NK-92 (cell line): ENCODE measurements around the gene TMEM108.

Source experiments
- DNase-seq: peaks from one replicate; lab custom pipeline; 2025; ENCODE audit not compliant: unreplicated experiment; lab: John Stamatoyannopoulos, UW

The TMEM108 gene

GRCh38 chr3:133270631-133271030 lies 232.4 kb downstream of the TMEM108 start:
- no peak for DNase-seq

DNA sequence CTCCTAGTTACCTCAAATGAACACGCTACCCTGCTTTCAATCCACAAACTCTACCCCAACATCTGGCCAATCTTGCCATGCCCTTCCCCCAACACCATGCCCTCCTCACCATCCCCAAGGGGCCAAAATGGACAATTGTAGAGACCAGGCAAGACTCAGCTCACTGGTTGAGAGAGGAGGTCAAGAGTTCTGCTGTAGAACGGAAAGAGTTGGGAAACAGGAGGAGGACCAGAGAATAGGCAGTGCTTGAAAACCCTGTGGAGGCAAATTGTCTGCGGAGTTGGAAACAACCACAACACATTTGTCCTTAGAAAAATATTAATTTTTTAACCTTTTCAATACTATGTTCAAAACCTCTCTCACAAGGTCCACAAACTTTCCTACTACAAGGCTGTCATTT lies 232.9 kb downstream of the TMEM108 start:
- no peak for DNase-seq

- no peak for DNase-seq
These were observed 233.3 kb downstream of the TMEM108 start for GRCh38 chr3:133271539-133271938.

GRCh38 chr3:133273346-133273745 lies 235.2 kb downstream of the TMEM108 start:
- no peak for DNase-seq

GRCh38 chr3:133274477-133274876 lies 236.3 kb downstream of the TMEM108 start:
- DNase-seq: no peak

DNA sequence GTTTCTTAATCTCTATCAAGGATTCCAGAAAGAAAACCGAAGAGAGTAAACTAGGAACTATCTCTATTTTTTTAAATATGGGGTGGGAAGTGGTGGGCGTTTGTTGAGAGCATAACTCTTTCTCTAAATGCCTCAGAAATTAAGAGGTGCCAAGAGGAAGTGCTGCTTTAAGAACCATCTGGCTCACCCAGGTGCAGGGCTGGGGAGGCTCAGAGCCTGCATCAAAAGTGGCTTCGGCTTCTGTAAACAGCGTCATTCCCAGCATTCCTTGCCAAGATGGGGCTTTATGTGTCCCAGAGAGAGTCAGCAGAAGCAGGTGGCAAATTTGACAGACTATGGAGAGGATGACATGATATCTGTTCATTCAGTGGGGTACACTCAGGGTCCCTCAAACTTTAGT lies 238.4 kb downstream of the TMEM108 start:
- no peak for DNase-seq

DNA sequence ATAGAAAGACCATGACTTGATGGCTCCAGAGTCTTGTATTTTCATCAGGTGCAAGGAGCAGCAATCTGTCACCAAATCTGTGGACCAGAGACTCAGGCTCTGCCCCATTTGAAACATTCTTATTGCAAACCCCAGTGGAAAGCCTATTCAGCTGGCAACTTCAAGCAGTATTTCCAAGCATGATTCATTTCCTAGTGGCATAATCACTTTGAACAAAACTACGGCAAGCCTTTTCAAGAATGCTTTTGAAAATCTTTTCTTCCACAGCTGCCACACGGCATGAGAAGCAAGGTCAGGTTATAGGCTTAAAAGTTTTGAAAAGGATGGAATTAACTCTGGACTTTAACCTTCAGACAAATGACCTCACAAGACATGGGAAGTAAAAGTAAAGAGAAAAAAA lies 239.6 kb downstream of the TMEM108 start:
- DNase-seq: no peak

DNA sequence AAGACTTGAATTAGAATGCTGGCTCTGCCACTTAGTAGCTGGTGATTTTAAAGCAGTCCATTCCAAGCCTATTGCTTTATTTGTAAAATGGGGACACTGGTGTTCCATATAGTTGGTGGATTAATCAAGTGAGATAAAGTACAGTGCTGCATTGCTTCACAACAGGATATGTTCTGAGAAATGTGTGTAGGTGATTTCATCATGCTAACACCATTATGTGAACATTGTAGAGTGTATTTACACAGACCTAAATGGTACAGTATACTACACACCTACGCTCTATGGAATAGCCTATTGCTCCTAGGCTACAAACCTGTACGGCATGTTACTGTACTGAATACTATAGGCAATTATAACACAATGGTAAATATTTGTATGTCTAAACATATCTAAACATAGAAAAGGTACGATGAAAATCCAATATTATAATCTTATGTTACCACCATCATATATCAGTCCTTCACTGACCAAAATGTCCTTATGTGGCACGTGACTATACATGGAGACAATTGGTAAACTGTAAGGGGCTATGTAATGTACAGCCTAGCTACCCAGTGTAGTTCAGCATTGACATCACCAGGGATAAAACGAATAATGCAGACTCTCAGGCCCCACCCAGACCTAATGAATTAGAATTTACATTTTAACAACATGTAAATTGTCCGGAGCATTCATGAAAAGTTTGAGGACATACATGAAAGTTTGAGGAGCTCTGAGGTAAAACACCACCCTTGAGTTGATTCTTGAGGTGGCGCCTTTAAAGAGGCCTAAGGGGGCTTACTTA lies 240.3 kb downstream of the TMEM108 start:
- DNase-seq: no peak

DNA sequence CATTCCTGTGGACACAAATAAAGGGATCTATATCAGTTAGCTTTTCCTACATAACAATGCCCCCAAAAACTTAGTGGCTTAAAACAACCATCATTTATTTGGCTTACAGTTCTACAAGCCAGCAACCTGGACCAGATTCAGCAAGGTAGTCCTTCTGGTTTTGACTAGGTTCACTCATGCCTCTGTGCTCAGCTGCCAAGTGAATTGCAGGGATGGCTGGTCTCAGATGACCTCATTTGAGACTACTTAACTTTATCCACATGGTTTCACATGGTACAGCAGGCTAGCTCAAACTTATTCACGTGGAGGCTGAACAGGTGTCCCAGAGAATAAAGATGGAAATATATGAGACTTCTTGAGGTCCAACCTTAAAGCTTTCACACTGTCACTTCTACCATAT lies 242.4 kb downstream of the TMEM108 start:
- no peak for DNase-seq

DNA sequence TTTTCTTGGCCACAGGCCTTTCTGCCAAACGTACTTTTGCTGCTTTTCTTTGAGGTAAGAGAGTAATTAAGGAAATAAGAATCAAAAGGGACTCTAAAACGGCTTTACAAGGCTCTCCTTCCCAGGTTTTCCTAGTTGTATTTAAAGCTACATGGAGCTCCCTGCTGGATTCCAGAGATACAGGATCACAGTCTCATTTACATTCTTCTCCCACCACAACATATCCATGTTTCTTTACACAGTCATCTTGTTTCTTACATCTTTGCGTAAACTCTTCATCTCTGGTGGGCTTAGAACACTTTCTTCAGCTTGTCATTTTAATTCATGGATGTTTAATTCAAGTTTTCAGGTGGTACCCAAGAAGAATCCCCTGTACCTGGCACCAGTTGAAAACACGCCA lies 244.0 kb downstream of the TMEM108 start:
- no peak for DNase-seq

- no peak for DNase-seq
These were observed 246.0 kb downstream of the TMEM108 start for GRCh38 chr3:133283958-133284807.

DNA sequence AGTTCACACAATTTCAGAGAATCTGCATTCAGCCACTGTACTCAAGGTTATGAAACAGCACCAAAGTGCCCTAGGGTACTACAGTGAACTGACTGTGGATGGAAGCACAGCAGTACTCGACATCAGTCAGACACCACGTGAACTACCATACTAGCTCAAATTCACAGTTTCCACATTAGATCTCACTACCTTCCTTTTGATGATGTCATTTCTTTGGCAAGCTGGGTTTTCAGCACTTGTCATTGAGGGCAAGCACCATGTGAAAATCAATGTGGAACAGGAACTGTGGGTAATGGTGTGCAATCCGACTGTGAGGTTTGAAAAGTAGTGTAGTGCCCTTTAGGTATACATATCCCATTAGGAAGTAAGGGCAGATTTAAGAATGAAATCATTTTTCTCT lies 251.1 kb downstream of the TMEM108 start:
- no peak for DNase-seq

DNA sequence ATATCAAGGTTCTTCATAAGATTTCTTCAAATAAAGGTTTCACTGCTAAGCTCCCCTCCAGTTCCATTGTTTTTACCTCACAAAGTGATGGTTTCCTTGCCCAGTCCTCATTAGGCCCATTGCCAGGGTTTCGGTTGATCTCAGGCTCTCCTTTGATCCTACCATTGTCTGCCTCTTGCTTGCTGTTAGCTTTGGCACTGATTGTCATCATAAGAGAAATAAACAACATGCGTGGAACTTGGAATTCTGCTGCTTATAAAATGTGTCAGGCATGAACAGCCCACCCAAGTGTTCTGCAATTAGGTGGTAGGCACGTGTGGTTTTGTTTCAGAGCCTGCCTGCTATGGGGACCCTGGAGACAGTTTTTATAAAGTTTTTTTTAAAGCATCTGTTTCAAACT lies 254.1 kb downstream of the TMEM108 start:
- DNase-seq: no peak

GRCh38 chr3:133293397-133294110 lies 255.4 kb downstream of the TMEM108 start:
- no peak for DNase-seq

- no peak for DNase-seq
These were observed 256.1 kb downstream of the TMEM108 start for GRCh38 chr3:133294253-133294652.

DNA sequence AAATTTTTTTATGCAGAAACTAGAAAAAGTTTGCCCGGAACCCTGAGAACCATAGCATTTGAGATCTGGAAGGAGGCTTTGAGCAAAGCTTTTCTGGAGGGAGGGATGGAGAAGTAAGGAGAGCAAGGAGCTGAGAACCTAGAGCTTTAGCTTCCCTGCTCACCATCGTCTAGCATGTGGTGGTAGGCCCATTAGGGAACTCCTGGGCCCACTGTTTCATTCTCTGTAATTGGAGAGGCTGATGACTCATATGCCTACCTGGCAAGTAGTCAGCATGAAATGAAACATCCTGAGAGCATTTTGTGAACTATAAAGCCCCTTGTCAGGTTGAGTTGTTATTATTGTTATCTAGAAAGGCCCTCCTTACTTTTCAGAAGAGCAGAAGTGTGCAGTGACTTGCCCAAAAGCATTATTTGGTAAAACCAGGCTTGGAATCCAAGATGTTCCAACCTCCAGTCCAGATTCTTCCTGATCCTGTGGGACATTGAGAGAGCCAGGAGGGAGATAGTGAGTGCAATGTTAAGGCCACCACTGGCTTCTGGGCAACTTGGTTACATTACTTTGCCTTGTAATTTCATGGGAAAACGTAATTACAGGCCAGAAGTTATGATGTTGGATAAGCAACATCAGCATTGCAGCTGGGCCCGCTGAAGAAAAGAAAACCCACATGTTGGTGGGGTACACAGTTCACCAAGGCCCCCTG lies 257.2 kb downstream of the TMEM108 start:
- DNase-seq: no peak

DNA sequence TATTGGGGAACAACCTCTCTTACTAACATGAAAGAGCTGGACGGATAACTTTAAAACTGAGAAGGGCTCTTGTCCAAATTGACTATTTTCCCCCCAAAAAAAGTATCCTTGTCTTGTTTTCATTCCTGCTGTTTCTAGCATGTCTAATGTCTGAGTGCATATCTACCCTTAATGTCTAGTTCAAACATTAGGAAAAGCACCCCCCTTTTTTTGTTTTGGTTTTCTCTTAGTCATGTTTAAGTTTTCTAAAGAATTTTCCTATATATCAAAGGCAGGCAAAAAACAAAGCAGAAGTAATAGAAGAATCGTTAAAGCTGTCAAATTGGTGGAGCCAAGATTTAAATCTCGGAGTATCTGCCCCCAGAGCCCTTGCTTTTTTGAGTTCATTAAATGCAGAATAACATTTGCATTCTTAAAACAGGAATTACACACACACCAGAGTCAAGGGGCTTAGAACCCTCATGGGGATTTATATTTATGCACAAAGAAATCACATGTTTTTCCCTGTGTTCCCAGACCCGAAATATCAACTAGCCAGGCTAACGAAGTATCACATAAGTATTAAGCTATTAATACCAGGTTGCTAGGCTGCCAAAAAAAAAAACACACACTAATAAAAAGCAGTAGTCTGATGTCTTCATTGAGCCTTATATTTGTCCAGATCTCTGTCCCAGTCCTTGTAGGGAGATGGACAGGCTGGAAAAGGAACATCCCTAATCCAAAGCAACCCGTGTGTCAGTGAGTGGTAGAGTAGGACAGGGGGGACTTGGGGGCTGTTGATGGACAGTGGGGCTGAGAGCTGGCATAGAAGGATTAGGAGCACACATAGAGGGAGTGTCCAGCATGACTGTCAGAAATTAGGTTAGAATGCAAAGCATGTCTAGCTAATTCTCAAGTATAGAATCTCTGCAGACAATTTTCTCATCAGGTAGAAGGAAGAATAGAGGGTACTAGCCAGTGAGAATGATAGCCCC lies 258.0 kb downstream of the TMEM108 start:
- DNase-seq: no peak

DNA sequence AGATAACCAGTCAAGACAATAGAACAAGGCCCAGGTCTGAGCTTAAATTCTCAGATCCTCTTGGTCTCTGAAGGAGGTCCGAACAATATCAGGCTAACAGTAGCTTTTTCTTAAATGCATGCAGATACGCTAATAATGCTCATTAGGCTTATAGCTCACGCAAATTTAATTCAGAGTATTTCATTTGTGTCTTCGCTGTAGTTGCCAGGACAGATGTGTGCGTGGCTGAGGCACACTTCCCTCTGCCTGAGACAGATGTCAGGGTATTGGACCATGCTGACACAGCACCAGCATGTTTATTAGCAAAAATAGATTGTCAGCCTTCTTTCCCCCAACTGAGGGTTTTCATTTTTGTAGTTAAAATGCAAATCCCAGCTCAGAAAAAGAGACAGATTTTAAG lies 258.8 kb downstream of the TMEM108 start:
- no peak for DNase-seq

DNA sequence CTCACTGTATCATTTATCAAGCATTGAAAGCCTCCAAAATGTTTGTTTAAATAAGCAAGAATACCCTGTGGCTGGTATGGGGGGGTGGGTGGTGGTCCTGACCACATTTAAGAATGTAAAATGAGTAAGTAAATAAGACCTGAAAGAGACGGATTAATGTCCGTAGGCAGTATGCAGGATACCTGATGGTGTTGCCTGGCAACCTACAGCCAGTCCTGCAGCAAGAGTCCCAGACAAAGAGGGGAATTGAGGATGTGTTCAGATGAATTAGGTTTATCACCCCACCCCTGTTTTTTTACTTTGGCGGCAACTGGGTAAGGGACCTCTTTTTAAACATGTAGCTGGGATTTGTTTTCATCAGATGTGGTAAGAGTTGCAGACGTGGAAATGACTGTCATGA lies 261.9 kb downstream of the TMEM108 start:
- no peak for DNase-seq

- no peak for DNase-seq
These were observed 263.0 kb downstream of the TMEM108 start for GRCh38 chr3:133301194-133301593.
